Thoracic aorta (tissue), 2 donors: ENCODE measurements around the gene PDE8A. TPM values are rescaled to one million over a fixed set of nuclear protein-coding genes. Genes with fewer than 3 reads are reported as not detected.

Source experiments
- ATAC-seq: fragments of 150-250 bp; one replicate; pipeline ENCODE4 v1.8.0; 2017; ENCODE audit warnings: low read depth; ENCODE audit not compliant: insufficient number of reproducible peaks, low FRiP score
- DNase-seq: peaks from one replicate; pipeline ENCODE4 v3.0.0-alpha.2; 2020; ENCODE audit warnings: low spot score
- H3K27ac ChIP-seq, 2 donors: fragments of 200-600 bp; sonication (generic); 1 replicate in 1 of 2; 2 replicates in 1 of 2; pipeline ENCODE4 v1.5.1; 2016; ENCODE audit warnings: mild to moderate bottlenecking in 2 of 2, moderate library complexity in 2 of 2
- H3K27me3 ChIP-seq: fragments of 200-600 bp; sonication (generic); replicated peaks from 2 replicates; pipeline ENCODE4 v1.6.0; 2016; ENCODE audit warnings: mild to moderate bottlenecking; ENCODE audit not compliant: insufficient read depth
- H3K36me3 ChIP-seq: fragments of 200-600 bp; sonication (generic); one replicate; pipeline ENCODE4 v1.5.1; 2016
- H3K4me1 ChIP-seq, 2 donors: fragments of 200-600 bp; sonication (generic); 1 replicate in 1 of 2; 2 replicates in 1 of 2; pipeline versions ENCODE4 v1.5.1 to v1.6.0; 2016; ENCODE audit warnings: low read depth in 2 of 2, mild to moderate bottlenecking in 1 of 2; ENCODE audit not compliant: control insufficient read depth in 1 of 2
- H3K4me3 ChIP-seq: fragments of 200-600 bp; sonication (generic); 2 replicates; pipeline ENCODE4 v1.5.1; 2016; ENCODE audit warnings: mild to moderate bottlenecking
- H3K9me3 ChIP-seq: fragments of 200-600 bp; sonication (generic); 2 replicates; pipeline ENCODE4 v1.5.1; 2016
- total RNA-seq, 2 donors: library from RNA; depleted of rRNA; stranded (reverse); fragments of >200 nt; gene quantifications; one replicate each; pipeline versions ENCODE4 v1.1.0 to v1.2.3, GENCODE V29; 2016
- TF ChIP-seq, protein P1 (sequence below): fragments of 200-600 bp; sonication (generic); IDR thresholded peaks from one replicate; pipeline ENCODE4 v1.5.1; 2019; ENCODE audit warnings: antibody characterized with exemption

Gene PDE8A
- total RNA-seq, 2 donors from 2014 or later: 35.1 to 43.7 TPM

- Histone ChIP-seq H3K36me3 (no peaks in the 10 kb centered on the region), H3K27me3 (no peaks in the 10 kb centered on the region), H3K9me3 (no peaks in the 10 kb centered on the region), H3K4me1 (peaks cover 19 to 27% of the 10 kb centered on the region in 2 donors), H3K4me3 (no peak overlapping the region), H3K27ac (no peak overlapping the region)
- DNase-seq (no peak), ATAC-seq (no peak)
- TF ChIP-seq, protein P1, sequence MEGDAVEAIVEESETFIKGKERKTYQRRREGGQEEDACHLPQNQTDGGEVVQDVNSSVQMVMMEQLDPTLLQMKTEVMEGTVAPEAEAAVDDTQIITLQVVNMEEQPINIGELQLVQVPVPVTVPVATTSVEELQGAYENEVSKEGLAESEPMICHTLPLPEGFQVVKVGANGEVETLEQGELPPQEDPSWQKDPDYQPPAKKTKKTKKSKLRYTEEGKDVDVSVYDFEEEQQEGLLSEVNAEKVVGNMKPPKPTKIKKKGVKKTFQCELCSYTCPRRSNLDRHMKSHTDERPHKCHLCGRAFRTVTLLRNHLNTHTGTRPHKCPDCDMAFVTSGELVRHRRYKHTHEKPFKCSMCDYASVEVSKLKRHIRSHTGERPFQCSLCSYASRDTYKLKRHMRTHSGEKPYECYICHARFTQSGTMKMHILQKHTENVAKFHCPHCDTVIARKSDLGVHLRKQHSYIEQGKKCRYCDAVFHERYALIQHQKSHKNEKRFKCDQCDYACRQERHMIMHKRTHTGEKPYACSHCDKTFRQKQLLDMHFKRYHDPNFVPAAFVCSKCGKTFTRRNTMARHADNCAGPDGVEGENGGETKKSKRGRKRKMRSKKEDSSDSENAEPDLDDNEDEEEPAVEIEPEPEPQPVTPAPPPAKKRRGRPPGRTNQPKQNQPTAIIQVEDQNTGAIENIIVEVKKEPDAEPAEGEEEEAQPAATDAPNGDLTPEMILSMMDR: no peak
Observed at GRCh38 chr15:85013785-85014184, 32.1 kb downstream of the PDE8A start.

- ATAC-seq: no peak
Observed at GRCh38 chr15:85014932-85015331, 33.3 kb downstream of the PDE8A start.

GRCh38 chr15:85016275-85016674 is 34.6 kb downstream of the PDE8A start:
- H3K4me1 ChIP-seq: peaks cover 2 to 15% of the 10 kb centered on the region in 2 donors

More at GRCh38 chr15:85014932-85015331, 33.3 kb downstream of the PDE8A start:
- H3K4me3 ChIP-seq: no peak overlapping the region
- H3K36me3 ChIP-seq: no peaks in the 10 kb centered on the region
- no peaks in the 10 kb centered on the region for H3K27me3 ChIP-seq
- DNase-seq: no peak
- peaks cover 12 to 15% of the 10 kb centered on the region in 2 donors for H3K4me1 ChIP-seq
- H3K9me3 ChIP-seq: no peaks in the 10 kb centered on the region
- H3K27ac ChIP-seq: no peak overlapping the region
- TF ChIP-seq, protein P1: no peak

GRCh38 chr15:85019815-85020590 is 38.3 kb downstream of the PDE8A start:
- H3K27me3 ChIP-seq: no peaks in the 10 kb centered on the region
- H3K9me3 ChIP-seq: no peaks in the 10 kb centered on the region
- no peaks in the 10 kb centered on the region for H3K36me3 ChIP-seq
- TF ChIP-seq, protein P1: no peak
- DNase-seq (no peak), ATAC-seq (no peak)
- H3K27ac ChIP-seq: peak overlapping the region; percentile 45 to 53
- peaks cover 3 to 40% of the 10 kb centered on the region in 2 donors for H3K4me1 ChIP-seq
- no peak overlapping the region for H3K4me3 ChIP-seq

More at GRCh38 chr15:85016275-85016674, 34.6 kb downstream of the PDE8A start:
- no peaks in the 10 kb centered on the region for H3K36me3 ChIP-seq
- H3K27me3 ChIP-seq: no peaks in the 10 kb centered on the region
- DNase-seq (no peak), ATAC-seq (no peak)
- H3K9me3 ChIP-seq: no peaks in the 10 kb centered on the region
- TF ChIP-seq, protein P1: no peak
- no peak overlapping the region for H3K4me3 ChIP-seq
- no peak overlapping the region for H3K27ac ChIP-seq

DNA sequence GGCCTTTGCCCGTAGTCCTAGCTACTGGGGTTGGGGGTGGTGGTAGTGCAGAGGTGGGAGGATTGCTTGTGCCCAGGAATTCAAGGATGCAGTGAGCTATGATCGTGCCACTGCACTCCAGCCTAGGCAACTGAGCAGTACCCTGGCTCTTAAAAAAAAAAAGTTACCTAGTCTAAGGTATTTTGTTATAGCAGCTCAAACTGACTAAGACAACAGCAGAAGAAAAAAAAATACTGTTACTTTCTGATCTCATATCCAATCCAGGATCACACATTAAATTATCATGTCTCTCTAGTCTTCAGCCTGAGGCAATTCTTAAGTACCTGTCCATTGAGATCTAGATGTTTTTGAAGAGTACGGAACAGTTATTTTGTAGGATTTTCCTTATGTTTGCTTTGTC is 39.8 kb downstream of the PDE8A start:
- no peak for DNase-seq
- H3K27me3 ChIP-seq: no peaks in the 10 kb centered on the region
- no peak for ATAC-seq

More for the DNA sequence above, 39.8 kb downstream of the PDE8A start:
- Histone ChIP-seq H3K9me3 (no peaks in the 10 kb centered on the region), H3K4me1 (peaks cover 15 to 54% of the 10 kb centered on the region in 2 donors), H3K27ac (no peak overlapping the region), H3K4me3 (no peak overlapping the region), H3K36me3 (no peaks in the 10 kb centered on the region)
- TF ChIP-seq, protein P1: no peak
